GM18951 (cell line): ENCODE results near the gene CFAP70.

Experiments
- POLR2A ChIP-seq: IDR thresholded peaks from 4 replicates; pipeline ENCODE4 v1.6.1; 2011; ENCODE audit warnings: mild to moderate bottlenecking; ENCODE audit not compliant: insufficient read length, insufficient read depth; ENCODE audit errors: extremely low read depth
- in situ Hi-C: fragments of 300-500 bp; cut with MboI; formaldehyde crosslinking; loops from one replicate; pipeline ENCODE4 v1.12.0; 2022; ENCODE audit warnings: low sequenced_read_pairs, mixed read lengths, inconsistent platforms; ENCODE audit not compliant: unreplicated experiment

CFAP70 gene

GRCh38 chr10:73229567-73229966 is 129.1 kb downstream of the CFAP70 start:
- in situ Hi-C loops = no loop called here
- no peak for TF ChIP-seq POLR2A

DNA sequence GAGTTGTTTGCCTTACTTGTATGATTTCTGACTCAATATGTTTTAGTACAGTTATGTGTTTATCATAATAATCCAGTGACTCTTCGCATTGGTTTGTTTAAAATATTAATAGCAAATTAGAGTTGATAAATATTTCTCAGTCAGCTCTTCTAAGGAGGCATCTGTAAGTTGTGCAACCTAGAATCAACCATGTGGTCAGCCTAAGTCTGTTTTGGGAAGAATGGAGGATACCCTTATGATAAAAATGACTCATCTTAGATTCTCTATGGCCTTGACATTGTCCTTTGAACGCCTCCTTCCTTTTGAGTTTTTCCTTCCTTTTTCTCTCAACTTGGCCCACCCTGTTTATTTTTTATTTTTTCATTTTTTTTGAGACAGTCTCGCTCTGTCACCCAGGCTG is 130.4 kb downstream of the CFAP70 start:
- TF ChIP-seq POLR2A = no peak
- in situ Hi-C loops = no loop called here

GRCh38 chr10:73226663-73227062 is 132.0 kb downstream of the CFAP70 start:
- in situ Hi-C loops = no loop called here
- no peak for TF ChIP-seq POLR2A

DNA sequence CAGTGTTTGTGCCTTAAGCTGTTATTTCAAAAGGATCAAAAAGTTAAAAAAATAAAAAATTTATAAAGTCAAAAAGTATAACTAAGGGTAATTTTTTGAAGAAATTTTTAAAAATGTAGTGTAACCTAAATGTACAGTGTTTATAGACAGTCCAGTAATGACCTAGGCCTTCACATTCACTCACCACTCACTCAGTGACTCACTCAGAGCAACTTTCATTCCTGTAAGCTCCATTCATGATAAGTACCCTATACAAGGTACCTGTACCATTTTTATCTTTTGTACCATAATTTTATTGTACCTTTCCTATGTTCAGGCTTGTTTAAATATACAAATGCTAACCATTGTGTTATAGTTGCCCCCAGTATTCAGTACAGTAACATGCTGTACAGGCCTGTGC is 133.1 kb downstream of the CFAP70 start:
- in situ Hi-C loops = no loop called here
- TF ChIP-seq POLR2A = no peak

GRCh38 chr10:73220989-73221388 is 137.7 kb downstream of the CFAP70 start:
- no peak for TF ChIP-seq POLR2A
- in situ Hi-C loops = no loop called here

DNA sequence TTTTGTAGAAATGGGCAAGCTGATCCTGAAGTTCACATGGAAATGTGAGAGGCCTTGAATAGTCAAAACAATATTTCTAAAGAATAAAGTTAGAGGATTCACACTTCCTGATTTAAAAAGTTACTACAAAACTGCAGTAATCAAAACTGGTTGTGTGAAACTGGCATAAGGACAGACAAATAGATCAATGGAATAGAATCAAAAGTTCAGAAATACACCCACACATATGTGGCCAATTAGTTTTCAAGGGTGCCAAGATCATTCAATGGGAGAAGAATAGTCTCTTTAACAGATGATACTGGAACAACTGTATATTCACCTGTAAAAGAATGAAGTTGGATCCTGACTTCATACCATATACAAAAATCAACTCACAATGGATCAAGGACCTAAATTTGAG is 139.3 kb downstream of the CFAP70 start:
- in situ Hi-C loops = no loop called here
- no peak for TF ChIP-seq POLR2A

DNA sequence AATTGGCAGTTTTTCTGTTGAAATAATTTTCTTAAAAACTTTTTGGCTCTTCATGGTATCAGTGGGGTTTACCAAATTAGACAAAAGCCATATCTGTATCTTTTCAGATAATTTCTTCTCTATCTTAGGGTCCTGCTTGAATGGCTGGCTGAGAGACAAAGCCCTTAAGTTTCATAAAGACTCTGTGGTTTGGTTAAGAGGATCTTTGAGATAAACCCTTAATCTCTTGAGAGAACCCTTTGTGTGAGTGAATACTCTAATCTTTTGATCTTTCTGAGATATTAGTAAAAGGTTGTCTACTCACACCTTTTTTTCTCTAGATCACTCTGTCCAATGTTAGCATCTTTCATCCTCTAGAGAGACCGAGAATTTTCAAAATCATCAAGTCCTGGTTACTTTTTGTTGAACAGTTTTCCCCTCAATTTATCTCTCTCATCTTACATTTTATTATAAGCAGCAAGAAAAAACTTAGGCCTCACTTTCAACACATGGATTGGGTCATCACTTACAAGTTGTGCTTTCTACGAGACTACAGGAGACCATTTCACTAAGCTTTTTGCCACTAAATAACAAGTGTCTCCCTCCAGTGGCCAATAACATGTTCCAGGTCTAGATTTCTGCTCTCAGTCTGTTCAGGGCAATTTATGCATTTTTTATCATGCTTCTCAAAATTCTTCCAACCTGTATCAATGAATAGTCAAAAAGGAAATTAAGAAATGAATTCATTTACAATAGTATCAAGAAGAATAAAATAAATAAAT is 140.1 kb downstream of the CFAP70 start:
- TF ChIP-seq POLR2A = no peak
- in situ Hi-C loops = no loop called here

DNA sequence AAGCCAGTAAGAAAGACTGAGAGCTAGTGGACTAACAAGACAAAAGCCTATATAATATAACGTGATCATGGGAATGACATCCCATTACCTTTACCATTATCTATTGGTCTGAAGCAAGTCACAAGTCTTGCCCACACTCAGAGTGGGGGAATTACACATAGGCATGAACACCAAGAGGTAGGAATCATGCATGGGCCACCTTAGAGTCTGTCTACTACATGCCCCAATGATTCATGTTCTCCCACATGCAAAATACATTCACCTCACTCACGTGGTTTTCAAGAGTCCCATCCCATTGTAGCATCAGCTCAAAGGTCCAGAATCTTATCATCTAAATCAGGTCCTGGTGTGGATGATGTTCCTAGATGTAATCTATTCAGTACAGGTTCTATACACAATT is 141.0 kb downstream of the CFAP70 start:
- TF ChIP-seq POLR2A = no peak
- in situ Hi-C loops = no loop called here

DNA sequence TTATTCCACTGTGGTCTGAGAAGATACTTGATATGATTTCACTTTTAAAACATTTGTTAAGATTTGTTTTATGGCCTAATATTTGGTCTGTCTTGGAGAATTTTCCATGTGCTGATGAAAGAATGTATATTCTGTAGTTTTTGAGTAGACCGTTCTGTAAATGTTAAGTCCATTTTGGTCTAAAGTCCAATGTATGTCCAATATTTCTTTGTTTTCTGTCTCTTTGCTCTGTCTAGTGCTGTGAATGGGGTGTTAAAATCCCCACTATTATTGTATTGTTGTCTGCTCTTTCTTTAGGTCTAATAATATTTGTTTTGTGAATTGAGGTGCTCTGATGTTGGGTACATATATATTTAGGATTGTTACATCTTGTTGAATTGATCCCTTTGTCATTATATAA is 142.9 kb downstream of the CFAP70 start:
- in situ Hi-C loops = no loop called here
- TF ChIP-seq POLR2A = no peak

- in situ Hi-C loops = no loop called here
- TF ChIP-seq POLR2A = no peak
Measured at GRCh38 chr10:73211106-73211811, 147.4 kb downstream of the CFAP70 start.

DNA sequence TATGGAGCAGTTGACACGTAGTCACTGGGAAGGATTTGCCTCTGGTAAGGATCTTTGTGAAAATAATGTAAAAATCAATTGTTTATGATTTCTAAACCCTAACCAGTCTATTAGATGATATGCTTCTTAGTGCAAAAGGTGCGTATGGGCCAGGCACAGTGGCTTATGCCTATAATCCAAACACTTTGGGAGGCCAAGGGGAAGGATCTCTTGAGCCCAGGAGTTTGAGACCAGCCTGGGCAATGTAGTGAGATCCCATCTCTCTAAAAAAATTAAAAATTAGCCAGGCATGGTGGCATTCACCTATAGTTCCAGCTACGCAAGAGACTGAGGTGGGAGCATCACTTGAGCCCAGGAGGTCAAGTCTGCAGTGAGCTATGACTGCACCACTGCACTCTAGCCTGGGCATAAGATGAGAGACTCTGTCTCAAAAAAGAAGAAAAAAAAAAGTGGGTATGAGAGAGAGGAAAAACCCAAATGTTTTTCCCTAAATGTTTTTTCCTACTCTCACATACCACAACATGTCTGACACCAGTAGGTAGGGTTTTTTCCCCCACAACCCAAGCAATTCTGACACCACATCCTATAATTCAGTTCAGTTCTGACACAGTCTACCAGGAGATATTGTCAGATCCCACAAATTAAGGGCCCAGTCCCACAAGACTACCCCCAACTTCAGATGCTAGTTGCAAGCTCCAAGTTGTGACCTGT is 148.1 kb downstream of the CFAP70 start:
- in situ Hi-C loops = no loop called here
- TF ChIP-seq POLR2A = no peak

DNA sequence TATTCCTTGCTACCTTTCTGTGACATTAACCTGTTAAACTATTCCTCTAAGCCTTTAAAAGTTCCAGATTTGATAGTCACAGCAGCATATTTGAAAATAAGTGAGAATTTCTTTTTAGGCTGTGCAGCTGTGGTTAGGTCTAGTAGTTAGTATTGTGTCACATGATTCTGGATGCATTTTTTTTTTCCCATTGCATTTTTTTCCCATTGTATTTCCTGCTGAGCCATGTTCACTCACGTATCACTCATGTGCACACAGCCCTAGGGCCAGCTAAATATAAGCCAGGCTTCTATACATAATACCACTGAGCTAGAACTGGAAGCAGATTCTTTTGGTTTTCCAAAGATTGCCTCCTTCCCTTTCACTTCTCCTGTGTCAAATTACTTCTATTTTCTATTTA is 149.0 kb downstream of the CFAP70 start:
- no peak for TF ChIP-seq POLR2A
- in situ Hi-C loops = no loop called here

GRCh38 chr10:73207883-73208282 is 150.8 kb downstream of the CFAP70 start:
- no peak for TF ChIP-seq POLR2A
- in situ Hi-C loops = no loop called here

- no peak for TF ChIP-seq POLR2A
- in situ Hi-C loops = no loop called here
Measured at GRCh38 chr10:73206385-73206784, 152.3 kb downstream of the CFAP70 start.
